HL-60 (cell line): ENCODE results near the gene AGPAT4.

Experiments
- DNase-seq, 2 experiments: peaks; one replicate each; pipeline ENCODE4 v3.0.0-alpha.2; 2010 to 2020; ENCODE audit warnings: low read depth in 1 of 2, low spot score in 1 of 2
- H3K27ac ChIP-seq: fragments of 250-450 bp; sonication (Bioruptor Pico); replicated peaks from 2 replicates; pipeline ENCODE4 v1.5.1; 2020; ENCODE audit warnings: mild to moderate bottlenecking, moderate library complexity
- H3K27me3 ChIP-seq: fragments of 250-450 bp; sonication (Bioruptor Pico); 2 replicates; pipeline ENCODE4 v1.5.1; 2021; ENCODE audit warnings: mild to moderate bottlenecking, moderate library complexity; ENCODE audit not compliant: insufficient read depth, poor library complexity, severe bottlenecking
- H3K4me3 ChIP-seq: replicated peaks from 2 replicates; pipeline ENCODE4 v1.5.1; 2011; ENCODE audit warnings: mild to moderate bottlenecking, control low read depth, low read length; ENCODE audit not compliant: insufficient read depth
- CTCF ChIP-seq: IDR thresholded peaks from one replicate; pipeline ENCODE4 v1.5.1; 2011; ENCODE audit warnings: low read length, control low read depth, inconsistent platforms; ENCODE audit not compliant: insufficient read depth
- GABPA ChIP-seq: IDR thresholded peaks from 2 replicates; pipeline ENCODE4 v1.6.1; 2012; ENCODE audit warnings: low read depth
- POLR2AphosphoS5 ChIP-seq: IDR thresholded peaks from 2 replicates; pipeline ENCODE4 v1.6.1; 2012; ENCODE audit warnings: low read depth
- REST ChIP-seq: IDR thresholded peaks from 2 replicates; pipeline ENCODE4 v1.6.1; 2012; ENCODE audit warnings: low read depth; ENCODE audit not compliant: insufficient replicate concordance
- SPI1 ChIP-seq: IDR thresholded peaks from 2 replicates; pipeline ENCODE4 v1.6.1; 2012; ENCODE audit warnings: low read depth, mild to moderate bottlenecking, borderline replicate concordance

AGPAT4 gene

GRCh38 chr6:161261325-161261724 lies 12.5 kb downstream of the AGPAT4 start:
- Histone ChIP-seq H3K27ac (no peak overlapping the region), H3K4me3 (no peak overlapping the region), H3K27me3 (no peaks in the 10 kb centered on the region)
- TF ChIP-seq CTCF = no peak
- no peak for TF ChIP-seq GABPA
- no peak for TF ChIP-seq REST
- TF ChIP-seq POLR2AphosphoS5 = no peak
- TF ChIP-seq SPI1 = no peak
- DNase-seq = no peak

- no peaks in the 10 kb centered on the region for H3K27me3 ChIP-seq
- TF ChIP-seq CTCF = no peak
- no peak for TF ChIP-seq GABPA
- TF ChIP-seq SPI1 = no peak
- no peak for TF ChIP-seq REST
- TF ChIP-seq POLR2AphosphoS5 = no peak
- no peak overlapping the region for H3K27ac ChIP-seq
- no peak overlapping the region for H3K4me3 ChIP-seq
- DNase-seq = no peak
These were observed 14.6 kb downstream of the AGPAT4 start for GRCh38 chr6:161259302-161259701.

- no peak overlapping the region for H3K27ac ChIP-seq
- no peak for DNase-seq
- TF ChIP-seq SPI1 (no peak), GABPA (no peak), POLR2AphosphoS5 (no peak), REST (no peak), CTCF (no peak)
- H3K4me3 ChIP-seq = no peak overlapping the region
- no peaks in the 10 kb centered on the region for H3K27me3 ChIP-seq
These were observed 15.9 kb downstream of the AGPAT4 start for GRCh38 chr6:161257793-161258457.
